Stimulated activated CD8-positive, alpha-beta memory T cell treated with anti-CD3 and anti-CD28 coated beads, Interleukin-7, amount 100 ng/mL, for 4 hours (primary cell): ENCODE results near the gene BCL2L13.
"Not testable (repeated sequence)": the region's sequence is repeated elsewhere in the genome, so short reads cannot be mapped to it uniquely, and the experiment has no call there.

Experiments used
- DNase-seq, 2 donors: peaks; one replicate each; pipeline ENCODE4 v3.0.0-alpha.2; 2020; ENCODE audit warnings: low read depth in 2 of 2

BCL2L13 gene

DNA sequence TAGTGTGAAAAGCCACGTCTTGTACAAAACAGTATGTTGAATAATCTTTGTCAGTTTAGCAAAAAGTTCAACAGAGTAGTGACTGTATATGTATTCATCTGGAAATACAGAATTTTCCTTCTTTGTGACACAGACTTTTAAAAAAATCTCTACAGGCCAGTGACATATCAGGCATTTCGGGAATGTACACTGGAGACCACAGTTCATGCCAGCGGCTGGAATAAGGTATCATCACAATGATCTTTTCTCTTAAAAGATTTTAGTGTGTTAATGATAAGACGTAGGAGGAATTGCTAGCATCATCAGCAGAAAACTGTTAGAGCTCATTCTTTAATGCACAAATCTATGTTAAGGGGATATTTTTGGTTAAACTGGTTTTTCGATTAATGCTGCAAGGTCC lies 57.4 kb downstream of the BCL2L13 start:
- DNase-seq, result no peak

DNA sequence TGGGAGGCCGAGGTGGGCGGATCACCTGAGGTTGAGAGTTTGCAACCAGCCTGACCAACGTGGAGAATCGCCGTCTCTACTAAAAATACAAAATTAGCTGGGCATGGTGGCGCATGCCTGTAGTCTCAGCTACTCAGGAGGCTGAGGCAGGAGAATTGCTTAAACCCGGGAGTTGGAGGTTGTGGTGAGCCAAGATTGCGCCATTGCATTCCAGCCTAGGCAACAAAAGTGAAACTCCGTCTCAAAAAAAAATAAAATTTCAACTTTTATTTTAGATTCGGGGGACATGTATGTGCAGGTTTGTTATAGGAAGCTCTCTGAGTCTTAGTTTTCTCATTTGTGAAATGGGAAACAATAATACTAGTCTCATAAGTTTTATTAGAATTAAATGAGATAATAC lies 58.6 kb downstream of the BCL2L13 start:
- DNase-seq, result not testable (repeated sequence)

DNA sequence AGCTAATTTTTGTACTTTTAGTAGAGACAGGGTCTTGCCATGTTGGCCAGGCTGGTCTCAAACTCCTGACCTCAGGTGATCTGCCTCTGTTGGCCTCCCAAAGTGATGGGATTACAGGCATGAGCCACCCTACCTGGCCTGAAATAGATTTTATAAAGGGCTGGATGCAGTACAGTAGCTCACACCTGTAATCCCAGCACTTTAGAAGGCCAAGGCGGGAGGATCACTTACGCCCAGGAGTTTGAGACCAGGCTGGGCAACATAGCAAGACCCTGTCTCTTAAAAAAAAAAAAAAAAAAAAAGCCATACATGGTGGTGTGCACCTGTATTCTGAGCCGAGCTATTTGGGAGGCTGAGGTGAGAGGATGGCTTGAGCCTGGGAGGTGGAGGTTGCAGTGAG lies 59.7 kb downstream of the BCL2L13 start:
- DNase-seq, result not testable (repeated sequence)

DNA sequence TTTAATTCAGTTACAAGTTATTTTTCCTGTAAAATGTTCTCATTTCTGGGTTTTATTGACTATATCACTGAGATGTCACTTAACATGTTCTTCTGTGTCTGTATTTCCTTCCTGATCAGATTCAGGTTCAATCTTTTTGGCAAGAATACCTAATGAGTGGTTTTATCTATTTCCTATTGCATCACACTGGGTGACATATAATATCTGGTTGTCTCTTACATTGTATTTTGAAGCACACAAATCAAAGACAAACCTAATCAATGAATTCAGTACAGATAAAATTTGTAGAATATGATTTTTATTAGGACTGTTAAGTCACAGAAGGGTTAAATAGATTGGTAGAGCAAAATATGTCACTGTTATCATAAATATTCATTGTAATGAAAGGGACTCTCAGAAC lies 60.4 kb downstream of the BCL2L13 start:
- no peak for DNase-seq

DNA sequence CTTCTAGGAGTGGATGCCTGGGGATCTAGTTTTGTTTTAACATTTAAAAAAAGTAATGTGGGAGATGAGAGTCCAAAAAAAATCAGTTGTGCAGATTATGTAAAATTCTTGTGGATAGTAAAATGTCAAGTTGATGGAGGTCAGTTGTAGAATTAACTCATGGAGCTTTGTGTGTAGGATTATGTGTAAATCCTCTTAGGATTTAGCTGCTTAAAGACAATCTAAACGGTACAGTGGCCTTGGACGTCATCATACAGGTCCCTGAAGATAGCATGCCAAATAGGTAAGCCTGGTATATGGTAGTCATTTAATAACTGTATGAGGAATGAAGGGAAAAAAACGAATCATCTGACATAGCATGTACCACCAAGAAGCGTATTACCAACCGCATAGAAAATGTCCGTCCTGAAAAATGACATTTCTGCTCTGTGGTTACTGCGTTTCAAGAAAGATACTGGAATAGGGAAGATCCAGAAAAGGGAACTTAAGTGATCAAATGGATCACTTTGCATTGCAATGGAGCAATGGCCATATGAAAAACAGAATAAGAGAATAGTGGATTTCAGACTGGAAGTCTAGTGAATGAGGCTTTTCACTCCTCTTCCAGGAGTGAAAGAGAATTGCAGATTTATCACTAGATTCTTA lies 61.3 kb downstream of the BCL2L13 start:
- DNase-seq, result no peak

DNA sequence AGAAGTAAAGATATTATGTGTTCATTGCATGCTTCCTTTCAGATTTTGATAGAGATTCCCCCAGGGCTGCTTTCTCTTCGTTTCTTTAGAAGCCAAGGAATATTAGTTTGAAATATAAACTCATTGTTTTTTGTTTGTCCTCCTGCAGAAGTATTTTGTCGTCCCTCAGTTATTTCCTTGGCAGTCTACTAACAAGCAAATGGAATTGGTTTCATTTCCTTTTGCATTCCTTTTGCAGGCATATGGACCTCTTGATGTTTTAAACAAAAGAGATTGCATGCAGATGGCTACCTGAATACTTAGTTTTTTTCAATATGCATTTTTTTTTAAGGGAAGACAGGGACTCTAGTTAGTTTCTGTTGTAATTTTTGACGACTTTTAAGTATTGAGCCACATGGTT lies 62.2 kb downstream of the BCL2L13 start:
- no peak for DNase-seq

DNA sequence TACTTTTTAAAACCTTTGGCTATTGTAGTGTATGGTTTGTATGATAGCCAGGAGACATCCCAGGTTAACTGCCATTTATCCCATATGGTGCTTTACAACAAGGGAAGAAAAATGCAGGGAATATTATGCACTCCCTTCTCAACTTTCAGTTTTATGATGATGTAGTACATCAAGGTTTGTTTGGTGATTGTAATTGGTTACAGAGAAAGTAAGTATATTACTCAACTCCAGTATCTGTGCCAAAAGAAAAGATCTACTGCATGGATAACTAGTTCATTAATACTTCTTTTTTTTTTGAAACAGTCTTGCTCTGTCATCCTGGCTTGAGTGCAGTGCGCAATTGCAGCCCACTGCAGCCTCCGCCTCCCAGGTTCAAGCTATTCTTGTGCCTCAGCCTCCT lies 65.3 kb downstream of the BCL2L13 start:
- DNase-seq, result no peak

DNA sequence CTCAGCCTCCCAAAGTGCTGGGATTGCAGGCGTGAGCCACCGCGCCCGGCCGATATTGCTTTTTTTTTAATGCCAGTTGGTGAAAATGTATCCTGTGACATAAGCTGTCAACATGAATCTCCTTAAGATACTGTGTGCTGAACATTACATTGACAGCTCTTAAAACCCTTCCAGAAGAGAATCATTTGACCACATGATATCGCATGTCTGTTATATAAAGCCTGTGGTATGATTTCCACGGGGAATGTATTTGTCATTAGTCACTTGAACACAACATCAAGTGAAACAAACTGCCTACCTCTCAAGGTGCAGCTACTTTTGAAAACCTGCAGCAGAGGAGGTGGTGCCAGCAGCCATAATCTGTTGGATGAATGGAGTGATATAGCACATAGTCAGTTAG lies 67.0 kb downstream of the BCL2L13 start:
- DNase-seq, result no peak

DNA sequence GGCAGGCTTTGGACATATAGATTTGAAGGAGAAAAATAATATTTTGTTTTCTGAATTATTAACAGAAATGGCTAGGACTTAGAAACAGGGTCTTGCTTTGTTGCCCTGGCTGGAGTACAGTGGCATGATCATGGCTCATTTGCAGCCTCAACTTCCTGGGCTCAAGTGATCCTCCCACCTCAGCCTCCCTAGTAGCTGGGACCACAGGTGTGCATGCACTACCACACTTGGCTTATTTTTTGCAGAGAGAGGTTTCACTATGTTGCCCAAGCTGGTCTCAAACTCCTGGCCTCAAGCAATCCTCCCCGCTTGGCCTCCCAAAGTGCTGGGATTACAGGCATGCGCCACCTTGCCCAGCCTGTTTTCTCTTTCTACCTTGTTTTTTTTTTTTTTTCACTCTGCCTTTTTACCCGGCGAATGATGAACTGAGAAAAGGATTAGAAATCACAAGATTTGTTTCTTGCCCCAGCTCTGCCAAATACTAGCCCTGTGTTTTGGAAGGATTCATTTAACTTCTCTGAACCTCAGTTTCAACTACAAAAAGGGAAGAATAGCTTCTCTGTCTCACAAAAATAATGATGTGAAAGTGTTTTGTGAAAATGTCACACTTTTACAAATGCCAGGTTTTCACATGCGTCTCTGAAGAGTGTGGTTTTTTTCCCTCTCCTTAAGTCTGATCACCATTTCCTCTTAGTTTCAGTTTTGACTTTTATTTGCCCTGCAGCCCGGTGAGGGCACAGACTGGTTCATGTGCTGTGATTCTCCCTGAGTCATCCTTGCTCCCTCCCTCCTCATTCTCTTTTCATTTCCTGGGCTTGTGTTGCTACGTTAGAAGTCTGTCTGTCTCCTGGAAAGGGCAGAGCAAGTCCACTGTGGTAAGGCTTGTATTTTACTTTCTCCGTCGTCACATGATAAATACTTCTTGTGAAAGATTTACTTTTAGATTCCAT lies 67.7 kb downstream of the BCL2L13 start:
- peak; percentile 13 to 17 for DNase-seq

DNA sequence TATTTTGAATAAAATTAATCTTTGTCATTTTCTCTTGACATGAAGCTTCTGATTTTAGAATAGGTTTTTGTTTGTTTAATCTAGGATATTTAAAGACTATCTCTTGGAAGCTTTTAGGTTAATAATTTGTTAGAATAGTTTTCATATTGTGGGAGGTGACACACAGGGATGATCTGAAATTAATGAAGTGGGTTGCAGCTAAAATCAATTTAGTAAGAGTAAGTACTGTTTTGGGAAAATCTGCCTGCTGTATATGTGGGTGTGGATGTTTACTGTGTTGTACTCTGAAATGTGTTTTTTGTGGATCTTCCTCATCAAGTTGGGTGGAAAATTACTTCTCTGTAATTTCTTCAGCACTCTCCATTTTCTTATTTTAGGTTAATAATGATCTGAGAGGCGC lies 68.4 kb downstream of the BCL2L13 start:
- no peak for DNase-seq

DNA sequence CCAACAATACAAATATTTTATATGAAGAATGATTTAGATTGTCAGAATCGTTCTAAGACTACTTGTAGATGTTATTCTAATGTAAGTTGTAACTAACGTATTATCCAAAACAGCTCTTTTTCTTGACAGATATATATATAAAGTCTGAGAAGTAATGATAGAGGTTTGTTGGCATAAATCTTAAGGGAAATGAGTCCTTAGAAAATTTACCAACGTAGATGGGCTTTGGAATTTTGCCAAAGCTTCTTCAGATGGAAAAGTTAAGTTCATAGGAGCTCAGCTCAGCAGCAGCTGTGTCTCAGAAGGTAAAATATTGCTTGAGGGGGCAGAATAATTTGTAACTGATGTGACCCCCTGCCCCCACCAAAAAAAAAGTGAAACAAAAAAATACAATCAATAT lies 69.0 kb downstream of the BCL2L13 start:
- no peak for DNase-seq

DNA sequence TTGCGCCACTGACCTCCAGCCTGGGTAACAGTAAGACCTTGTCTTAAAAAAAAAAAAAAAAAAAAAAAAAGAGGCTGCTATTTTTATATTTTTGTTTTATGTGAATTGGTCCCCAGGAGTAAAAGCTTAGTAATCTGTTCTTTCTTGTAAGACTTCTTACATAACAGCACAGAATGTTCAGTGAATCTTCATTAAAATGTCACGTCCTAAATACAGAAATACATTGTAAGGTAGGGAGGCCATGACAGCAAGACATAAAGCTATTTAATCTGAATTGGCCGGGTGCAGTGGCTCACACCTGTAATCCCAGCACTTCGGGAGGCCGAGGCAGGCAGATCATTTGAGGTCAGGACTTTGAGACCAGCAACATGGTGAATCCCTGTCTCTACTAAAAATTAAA lies 71.5 kb downstream of the BCL2L13 start:
- DNase-seq, result no peak

DNA sequence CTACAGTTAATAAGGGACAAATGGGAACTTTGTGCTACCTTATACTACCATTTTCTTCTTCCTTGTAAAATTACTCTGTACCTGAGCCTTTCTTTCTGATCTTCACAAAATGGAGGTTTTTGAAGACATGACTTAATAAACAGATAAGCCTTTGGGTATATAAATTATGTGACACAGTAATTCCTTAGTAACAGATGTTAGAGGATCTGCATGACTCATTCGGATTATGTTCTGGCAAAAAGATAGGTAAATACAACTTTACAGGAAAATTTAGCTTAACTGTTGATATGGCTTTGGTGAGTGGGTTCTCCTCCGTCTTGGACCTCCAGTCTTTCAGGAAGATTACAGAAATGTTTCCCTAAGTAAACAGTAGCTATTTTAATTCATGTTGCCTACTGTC lies 73.9 kb downstream of the BCL2L13 start:
- no peak for DNase-seq

DNA sequence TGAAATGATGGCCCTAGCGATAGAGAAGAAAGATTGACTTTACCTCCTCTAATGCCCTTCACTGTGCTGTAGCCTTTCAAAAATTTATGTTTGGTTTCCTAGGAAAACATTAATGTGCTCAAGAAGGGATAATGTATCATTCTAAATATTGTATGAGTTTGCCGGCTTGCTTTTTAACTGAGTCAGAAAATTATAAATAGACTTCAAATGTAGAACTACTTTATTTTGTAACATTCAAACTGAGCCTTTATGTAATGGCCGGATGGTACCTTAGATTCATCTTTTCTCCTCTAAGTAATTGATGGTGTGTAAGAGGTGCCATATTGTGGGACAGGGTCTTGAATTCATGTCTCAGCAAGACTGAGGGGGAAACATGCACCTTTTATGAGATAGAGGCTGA lies 78.0 kb downstream of the BCL2L13 start:
- no peak for DNase-seq

DNA sequence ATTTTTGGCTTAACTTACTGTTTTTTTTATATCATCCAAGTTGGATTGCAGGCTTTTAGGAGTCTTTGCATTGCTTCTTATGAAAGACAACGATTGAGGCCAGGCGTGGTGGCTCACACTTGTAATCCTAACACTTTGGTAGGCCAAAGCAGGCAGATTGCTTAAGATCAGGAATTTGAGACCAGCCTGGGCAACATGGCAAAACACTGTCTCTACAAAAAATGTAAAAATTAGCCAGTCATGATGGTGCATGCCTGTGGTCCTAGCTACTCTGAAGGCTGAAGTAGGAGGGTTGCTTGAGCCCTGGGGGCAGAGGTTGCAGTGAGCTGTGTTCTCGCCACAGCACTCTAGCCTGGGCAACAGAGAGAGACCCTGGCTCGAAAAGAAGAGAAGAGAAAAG lies 79.2 kb downstream of the BCL2L13 start:
- DNase-seq, result no peak

DNA sequence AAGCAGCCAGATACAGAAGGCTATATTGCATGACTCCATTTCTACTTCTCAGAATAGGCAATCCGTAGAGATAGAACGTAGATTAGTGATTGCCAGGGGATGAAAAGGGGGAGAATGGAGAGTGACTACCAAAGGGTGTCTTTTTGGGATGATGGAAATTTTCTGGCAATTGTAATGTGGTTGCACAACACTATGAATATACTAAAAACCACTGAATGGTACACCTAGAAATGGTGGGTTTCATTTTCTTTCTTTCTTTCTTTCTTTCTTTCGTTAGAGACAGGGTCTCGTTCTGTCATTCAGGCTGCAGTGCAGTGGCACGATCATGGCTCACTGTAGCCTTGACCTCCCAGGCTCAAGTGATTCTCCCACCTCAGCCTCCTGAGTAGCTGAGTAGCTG lies 81.4 kb downstream of the BCL2L13 start:
- DNase-seq, result no peak

DNA sequence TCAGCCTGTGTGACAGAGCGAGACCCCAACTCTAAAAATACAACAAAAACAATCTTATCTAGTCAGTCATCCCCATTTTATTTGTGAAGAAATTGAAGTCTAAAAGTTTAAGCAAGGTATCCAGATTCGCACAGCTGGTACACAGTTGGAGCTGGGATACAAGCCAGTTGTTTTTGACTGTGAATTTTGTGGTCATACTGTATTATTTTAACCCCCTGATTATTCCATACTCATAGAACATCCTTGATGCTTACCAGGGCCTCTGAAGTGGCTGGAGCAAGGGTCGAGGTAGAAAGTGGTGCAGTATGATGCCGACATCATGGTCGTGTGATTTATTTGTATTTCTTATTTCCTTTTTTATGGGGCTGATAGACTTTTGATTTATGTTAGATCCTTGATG lies 85.7 kb downstream of the BCL2L13 start:
- DNase-seq, result no peak

DNA sequence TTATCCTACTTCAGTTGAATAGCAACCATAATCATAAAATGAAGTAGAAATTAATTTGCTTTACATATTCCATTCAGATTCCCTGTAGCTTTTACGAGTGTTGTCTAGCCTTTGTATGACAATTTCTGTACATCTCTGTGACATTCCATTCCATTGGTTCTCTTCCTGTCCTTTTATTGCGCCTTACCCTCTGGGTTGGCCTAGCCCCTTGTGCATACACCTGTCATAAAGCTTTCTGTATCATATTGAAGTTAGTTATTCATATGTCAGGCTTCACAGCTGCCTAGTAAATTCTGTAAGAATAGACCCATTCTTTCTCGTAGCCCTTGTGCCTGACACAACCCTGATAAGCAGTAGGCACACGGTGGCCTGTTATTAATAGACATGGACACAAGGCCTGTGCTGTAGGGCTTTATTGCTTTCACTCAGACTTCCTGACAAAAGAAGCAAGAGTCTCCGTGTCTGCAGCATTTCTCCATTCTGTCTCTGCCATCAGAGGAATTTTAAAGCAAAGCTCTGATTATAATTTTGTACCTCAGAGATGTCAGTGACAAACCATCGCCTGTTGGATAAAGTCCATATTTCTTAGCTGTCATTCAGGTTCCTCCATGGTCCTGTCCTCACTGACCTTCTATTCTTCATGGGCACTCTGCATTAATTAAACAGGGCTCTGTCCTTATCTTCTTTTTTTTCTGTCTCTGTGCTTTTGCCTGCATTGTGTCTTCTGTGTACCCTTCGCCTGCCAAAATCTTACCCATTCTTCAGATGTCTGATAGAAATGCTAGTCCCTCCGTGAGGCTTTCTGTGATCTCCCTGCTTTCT lies 86.3 kb downstream of the BCL2L13 start:
- DNase-seq, result no peak

DNA sequence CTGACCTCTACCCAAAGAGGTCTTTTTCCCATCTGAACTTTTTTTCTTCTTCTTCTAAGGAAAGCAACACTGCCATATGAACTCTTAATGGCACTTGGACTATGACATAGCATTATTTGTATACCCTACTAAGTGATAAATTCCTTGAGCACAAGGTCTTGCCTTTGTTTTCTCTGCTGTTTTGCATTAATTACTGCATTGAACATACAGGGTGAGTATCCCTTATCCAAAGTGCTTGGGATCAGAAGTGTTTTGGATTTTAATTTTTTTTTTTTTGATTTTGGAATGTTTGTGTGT lies 86.9 kb downstream of the BCL2L13 start:
- DNase-seq, result no peak

DNA sequence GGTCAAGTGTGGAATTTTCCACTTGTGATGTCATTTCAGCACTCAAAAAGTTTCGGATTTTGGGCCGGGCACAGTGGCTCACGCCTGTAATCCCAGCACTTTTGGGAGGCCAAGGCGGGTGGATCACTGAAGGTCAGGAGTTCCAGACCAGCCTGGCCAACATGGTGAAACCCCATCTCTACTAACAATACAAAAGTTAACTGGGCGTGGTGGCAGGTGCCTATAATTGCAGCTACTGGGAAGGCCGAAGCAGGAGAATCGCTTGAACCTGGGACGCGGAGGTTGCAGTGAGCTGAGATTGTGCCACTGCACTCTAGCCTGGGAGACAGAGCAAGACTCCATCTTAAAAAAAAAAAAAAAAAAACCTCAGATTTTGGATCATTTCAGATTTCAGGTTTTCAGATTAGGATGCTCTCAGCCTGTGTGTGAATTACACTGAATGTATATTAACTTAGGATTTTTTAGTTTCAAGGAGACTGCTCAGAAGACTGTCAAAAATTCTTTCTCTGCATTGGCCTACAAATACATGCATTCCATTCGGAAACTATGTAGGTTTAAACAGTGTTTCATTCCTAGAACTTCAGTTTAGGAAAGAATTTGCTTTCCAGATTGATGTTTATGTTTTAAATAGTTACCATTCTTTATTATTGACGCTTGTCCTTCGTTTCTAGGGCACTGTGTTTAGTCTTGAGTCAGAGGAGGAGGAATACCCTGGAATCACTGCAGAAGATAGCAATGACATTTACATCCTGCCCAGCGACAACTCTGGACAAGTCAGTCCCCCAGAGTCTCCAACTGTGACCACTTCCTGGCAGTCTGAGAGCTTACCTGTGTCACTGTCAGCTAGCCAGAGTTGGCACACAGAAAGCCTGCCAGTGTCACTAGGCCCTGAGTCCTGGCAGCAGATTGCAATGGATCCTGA lies 87.7 kb downstream of the BCL2L13 start:
- DNase-seq, result no peak
